NCI-H2196 treated with DMSO at 0.1 percent for 48 hours (cell line): ENCODE data around the gene FGF3.

Experiments used
- DNase-seq: peaks from one replicate; lab custom pipeline; 2025; ENCODE audit not compliant: unreplicated experiment; lab: John Stamatoyannopoulos, UW

Gene FGF3

DNA sequence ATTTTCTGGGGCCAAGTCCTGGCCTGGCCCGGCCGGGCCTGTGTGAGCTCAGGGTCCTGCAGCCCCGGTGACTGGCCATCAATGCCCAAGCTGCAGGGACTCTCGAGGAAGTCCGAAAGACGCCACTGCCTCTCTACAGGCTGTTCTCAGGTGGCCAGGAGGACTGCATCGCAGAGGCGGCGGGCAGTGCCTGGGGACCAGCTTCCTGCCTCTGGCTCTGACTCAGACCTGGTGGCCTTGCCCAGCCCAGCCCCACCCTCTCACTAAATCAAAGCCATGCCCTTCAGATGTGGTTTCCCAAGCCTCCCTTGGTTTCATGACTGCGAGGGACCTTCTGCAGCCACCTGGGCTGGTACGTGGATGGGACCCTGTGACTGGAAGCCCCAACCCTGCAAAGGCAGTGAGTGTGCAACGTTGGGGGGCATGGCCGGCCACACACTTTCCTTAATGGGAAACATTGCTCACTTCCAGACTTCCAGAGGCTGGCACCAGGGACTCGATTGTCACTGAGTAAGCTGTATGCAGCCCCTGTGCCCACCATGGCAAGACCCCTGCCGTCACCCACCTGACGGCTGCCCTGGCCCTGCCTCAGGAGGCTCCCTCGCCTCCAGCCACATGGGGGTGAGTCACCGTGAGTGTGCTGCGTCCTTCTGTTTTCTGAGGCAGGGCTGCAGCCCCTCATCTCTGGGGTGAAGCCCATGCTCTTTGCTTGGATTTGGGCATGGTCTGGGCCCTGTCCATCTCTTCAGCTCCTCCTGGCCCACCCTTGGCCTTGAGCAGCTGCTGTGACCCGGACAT, 6.0 kb upstream of the FGF3 start:
- DNase-seq: no peak

DNA sequence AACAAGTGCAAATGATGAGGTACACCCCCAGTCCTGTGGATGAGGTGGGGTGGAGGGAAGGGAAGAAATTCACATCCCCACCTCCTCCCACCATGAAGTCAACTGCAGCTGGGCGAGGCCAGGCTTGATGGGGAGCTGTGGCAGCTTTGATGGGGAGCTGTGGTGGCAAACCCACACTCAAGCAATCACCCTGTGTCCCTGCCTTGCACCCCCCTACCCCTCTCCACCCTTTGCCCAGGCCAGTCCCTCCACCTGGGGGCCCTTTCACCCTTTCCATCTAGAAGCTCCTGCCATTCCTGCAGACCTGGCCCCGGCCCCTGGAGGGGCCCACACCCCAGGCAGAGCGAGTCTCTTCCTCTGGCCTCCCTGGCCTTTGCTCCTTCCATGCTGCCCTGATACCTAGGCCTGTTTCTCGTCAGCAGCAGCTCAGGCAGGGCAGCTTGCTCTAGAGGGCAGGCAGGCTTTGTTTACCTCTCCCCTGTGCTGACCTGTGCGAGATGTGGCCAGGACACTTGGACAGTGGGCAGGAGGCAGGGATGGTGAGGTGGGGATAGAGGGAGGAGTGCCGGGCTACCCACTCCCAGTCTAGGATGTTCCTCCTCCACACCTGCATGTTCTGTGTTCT, 4.5 kb upstream of the FGF3 start:
- no peak for DNase-seq

DNA sequence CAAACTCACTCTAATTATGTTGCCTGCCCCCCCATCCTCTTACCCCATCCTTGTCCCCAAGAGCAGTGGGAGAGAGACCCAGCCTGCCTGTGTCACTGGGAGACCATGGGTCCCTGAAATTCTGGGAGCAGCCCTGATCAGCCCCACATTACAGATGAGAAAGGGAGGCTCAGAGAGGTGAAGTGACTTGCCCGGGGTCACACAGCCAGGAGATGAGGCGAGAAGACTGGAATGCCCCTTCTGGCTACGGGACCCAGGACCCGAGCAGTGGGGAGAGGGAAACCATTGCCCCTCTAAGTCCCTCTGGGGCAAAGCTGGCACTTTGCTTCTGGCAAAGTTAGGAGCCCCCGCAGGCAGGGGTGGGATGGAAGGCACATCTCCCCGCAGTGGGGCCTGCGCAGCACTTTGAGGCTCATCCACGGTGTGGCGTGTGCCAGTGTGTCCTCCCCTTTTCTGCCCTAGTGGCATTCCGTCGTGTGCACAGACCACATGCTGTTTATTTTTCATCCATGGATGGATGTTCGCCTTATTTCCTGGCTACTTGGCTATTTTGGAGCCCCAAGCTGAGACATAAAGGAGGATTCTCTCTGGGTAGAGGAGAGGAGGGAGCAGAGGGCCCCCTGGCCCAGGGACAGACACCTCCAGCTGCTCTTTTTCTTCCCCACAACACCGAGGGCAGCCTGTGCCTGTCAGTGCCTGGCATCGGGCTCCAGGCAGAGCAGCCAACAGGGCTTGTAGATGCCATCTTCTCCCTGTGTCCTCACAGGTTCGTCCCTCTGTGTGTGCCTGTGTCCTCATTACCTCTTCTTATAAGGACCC, 3.7 kb upstream of the FGF3 start:
- no peak for DNase-seq

DNA sequence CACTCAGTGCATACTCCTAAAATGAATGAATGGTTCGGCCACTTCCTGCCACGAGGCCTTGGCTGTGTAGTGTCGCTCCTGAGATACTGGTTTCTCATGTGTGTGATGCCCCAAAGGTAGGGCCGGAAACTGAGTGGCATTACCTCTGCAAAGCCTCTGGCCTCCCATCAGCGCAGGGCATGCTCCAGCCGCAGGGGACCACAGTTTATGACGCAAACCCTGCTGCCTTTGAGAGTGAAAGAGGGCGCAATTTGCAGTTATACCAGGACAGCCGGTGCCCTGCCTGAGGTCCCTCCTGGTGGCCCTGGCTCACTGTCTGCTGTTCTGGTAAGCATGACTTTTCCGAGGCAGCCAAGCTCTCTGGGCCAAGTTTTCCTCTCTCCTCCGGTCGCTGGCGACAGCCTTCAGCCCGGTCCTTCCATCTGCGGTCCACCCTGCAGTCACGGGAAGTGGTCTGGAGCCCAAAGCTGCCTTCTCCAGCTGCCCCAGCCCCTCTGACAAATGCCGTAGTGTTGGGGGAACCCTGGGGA, 2.4 kb upstream of the FGF3 start:
- DNase-seq: no peak

DNA sequence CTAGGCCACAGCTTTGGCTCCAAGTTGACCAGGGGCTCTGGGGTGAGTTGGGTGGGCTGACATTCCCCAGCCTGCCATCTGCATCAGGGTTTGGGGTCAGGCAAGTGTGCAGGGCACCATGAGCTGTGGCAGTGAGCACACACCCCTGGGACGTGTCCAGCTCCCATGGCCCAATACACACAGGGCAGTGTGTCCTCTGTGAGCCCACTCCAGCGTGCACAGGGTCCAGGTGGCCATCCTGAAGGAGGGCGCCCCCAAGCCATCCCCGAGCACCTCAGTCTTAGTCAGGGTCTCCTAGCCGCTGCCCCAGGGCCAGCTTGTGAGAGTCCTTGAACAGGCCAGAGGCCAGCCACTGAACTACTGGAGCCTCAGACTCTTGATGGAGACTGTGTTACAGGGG, 1.2 kb upstream of the FGF3 start:
- DNase-seq: no peak

DNA sequence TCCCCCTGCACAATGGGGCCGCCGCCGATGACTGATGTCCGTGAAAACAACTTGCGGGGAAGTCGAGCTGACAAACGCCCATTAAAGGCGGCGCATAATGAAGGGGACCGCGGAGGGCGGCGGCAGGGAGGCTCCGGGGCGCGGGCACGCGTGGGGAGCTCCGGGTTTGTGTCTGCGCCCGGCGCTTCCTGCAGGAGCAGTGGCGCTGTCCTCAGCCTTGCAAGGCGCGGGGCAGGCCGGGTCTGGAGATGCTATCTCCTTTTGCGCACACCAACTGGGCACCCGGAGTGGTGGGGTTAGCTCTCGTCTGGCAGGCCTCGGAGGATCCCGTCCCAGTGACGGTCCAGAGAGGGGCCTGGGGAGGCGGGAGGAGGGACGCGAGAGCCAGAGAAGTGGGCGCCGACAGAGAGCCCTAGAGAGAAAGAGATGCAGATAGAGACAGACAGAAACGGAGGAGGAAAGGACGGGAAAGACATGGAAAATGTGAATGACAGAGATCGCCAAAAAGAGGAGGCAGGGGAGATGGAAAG, 390 bp upstream of the FGF3 start:
- DNase-seq: no peak

DNA sequence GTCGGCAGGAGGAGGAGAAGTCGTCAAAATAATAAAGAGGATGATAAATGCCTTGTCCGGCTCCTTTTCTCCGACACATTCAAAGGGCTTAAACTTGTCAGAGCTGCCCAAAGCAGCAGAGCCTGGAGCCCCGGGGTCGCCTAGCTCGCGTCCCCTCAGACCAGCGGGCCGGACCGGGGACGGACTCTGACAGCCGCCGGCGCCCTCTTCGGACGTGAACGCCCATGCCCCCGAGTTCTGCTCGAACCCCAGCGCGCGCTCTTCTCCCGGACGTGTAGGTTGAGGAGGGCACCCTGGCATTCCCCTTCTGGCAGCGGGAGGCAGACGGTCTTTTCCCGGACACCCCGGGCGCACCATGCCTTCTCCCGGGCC, 999 bp downstream of the FGF3 start:
- DNase-seq: no peak

DNA sequence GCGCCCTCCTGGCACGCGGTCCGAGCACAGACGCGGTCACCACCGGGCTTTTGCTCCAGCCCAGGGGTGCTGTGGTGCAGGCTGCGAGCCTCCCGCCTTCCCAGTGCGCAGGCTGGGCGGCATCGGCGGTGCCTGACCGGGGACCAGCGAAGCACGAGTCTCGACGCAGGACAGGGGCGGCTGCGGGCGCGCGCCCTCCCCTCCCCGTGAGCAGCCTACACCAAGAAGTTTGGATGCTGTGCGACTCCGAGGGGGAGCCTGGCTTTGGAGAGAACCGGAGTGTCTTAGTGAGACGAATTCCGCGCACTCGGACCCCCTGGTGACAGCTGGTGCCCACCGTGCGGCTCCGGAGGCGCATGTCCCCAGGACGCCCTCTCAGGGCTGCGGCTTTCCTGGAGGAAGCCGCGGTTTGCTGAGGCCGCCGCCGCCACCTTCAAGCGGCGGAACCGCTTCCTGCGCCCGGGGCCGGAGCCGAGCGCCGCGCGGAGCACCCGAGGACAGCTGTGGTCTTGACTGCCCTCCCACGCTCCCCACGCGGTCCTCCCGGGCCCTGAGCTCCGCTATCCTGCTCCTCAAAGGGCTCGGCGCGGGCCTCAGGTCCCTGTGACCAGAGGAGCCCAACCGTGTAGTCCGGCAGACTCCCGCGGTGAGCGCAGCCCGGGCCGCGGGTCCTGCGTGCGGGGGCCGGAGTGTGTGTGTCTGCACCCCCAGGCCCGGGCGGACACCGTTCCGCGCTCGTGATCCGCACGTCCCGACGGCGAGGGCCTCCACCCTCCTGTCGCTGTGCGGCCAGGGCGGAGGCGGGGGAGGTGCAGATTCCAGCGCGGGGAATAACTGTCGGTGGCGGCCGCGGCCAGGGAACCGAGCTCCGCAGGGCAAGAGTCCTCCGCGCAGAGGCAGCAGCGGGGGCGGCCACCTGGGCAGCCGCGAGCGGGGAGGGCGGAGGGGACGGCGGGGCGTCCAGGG, 1.7 kb downstream of the FGF3 start:
- no peak for DNase-seq

DNA sequence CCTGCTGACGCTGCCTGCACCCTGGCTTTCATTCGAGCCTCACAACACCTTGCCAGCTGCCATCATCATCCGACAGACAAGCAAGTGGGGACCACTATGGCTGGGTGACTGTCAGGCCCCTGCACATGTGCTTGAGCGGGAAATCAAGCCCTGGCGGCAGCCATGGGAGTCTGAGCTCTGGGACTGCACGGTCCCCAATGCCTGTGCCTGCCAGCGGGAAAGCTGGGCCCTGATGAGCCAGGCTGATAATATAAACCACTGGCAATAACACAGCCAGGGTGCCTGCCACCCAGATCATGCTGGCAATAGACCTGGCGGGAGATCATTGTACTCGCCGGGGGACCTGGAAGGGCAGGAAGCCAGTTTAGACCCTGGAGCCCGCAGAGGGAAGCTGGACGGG, 2.5 kb downstream of the FGF3 start:
- DNase-seq: no peak

DNA sequence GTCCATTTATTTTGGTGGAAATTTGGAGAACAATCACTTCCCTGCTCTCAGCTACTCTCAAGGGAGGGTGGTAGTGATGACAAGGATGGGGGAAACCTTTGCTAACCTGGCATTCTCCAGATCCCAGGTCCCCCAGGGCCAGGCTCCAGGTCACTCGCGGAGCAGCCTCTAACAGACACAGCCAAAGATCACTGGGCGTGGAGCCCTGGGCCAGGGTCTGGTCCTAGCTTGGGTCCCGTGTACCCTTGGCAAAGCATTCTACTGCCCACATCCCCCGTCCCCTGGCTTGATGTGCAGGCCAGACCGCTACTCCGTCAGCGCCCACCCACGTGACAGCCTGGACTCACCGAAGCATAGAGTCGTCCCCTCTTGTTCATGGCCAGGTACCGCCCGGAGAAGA, 3.2 kb downstream of the FGF3 start:
- no peak for DNase-seq

DNA sequence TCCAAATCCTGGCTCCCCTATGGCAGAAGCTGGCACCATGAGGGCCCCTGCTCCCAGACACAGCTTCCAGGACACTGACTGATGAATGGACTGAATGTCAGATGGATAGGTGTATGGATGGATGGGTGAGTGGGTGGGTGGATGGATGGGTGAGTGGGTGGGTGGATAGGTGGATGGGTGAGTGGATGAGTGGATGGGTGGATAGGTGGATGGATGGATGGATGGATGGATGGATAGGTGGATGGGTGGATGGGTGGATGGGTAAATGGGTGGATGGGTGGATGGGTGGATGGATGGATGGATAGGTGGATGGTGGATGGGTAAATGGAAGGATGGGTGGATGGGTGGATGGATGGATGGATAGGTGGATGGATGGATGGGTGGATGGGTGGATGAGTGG, 4.3 kb downstream of the FGF3 start:
- DNase-seq: no peak

DNA sequence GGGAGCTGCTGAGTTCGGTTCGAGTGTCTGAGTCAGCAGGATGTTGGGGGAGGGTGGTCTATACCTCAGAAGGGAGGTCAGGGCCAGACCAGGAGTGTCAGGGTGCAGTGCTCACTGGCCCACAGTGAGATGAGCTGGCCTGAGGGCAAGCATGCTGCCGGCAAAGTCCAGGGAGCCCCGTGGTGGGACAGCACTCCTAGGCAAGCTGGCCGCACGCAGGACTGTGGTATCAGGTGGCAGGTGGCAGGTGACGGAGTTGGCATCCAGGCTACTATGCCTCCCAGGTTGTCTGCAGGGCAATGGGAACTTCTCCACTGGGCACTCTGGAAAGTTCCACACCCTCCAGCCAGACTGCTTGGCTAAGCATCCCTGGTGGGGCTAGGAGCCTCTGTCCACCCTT, 4.8 kb downstream of the FGF3 start:
- DNase-seq: no peak

DNA sequence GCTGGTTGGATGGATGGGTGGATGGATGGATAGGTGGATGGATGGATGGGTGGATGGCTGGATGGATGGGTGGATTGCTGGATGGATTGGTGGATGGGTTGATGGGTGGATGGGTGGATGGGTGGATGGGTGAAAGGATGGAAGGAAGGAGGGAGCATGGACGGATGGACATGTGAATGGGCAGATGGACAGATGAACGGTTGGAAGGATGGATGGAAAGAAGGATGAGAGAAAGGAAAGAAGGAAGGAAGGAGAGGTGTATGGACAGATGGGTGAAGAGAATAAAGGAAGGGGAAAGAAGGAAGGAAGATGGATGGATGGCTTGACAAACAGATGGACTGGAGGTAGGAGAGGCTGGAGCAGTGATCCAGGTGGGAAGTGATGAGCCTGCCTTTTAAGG, 5.4 kb downstream of the FGF3 start:
- no peak for DNase-seq

DNA sequence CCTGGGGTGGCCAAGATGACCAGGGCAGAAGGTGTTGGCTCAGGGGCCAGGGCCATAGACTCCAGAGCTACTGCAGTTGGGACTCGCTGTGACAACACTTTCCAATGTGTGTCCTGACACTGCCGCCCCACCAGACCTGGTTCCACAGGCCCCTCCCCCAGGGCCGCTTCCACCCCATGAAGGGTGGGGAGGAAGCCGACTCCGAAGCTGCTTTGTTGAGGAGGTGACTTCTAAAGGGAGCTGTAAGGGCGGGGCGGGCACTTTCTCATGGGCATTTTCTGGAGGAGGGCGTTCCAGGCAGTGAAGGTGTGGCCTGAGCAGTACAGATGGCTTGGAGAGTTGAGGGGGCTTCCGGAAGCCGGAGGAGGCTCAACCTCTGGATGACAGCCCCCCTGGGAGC, 6.3 kb downstream of the FGF3 start:
- no peak for DNase-seq

DNA sequence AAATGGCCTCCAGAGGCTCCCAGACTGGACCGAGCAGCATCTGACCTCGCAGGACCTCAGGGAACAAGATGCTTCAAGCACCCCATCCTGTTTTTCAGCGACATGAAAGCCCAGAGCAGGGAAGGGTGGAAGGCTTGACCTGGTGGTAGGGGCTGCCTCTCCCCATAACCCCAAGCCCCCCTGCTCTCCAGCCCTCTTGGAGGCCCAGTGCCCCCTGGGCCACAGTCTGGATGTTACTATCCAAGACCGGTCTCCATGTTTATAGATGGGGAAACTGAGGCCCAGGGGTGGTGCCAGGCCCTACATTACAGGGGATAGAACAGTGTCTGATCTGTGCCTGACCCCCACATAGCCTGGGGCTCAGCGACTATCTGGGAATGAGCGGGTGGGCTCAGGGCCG, 7.0 kb downstream of the FGF3 start:
- DNase-seq: no peak

DNA sequence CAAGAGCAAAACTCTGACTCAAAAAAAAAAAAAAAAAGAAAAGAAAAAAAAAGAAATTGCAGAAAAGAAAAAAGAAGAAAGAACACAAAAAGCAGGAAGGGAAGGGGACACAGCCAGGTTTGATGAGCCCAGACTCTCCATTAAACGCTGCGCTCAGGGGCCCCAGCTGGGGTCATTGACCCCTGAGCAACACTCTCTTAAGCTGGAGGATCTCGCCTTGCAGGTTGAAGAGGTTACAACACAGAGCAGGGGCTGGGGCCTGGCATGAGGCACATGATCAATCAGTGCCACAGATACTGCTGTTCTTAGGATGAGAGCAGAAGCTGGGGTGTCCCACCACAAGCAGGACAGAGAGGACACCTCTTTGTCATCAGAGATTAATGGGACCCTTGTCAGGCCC, 7.8 kb downstream of the FGF3 start:
- no peak for DNase-seq

DNA sequence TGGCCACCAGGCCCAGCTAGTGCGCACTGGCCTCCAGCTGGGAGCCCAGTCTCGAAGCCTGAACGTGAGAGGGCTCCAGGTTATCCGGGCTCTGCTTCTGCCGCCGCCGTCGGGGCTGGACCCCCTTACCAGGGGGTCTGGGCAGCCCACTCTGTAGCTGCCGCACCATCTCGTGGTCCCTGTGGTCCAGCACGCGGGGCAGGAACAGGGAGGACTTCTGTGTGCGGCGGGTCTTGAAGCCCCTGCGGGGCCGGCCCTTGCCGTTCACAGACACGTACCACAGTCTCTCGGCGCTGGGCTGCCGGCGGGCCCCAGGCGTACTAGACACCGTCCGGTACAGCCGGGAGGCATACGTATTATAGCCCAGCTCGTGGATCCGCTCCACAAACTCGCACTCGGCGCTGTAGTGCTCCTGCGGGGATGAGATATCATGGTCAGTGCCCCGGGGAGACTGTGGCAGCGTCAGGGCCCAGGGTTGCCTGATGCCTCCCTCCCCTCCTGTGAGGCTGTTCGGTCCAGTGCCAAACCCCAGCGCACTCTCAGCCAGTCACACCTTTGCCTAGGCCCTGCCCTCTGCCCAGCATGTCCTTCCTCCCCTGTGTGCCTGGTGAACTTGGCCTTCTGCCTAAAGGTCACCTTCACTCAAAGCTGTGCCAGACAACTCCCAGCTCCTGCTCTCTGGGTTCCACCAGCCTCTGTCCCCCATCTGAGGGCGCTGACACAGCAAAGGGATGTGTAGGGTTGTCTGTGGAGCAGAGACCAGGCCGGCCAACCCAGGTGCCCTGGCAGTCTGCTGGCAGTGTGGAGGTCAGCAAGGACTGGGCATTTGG, 8.7 kb downstream of the FGF3 start:
- DNase-seq: no peak

DNA sequence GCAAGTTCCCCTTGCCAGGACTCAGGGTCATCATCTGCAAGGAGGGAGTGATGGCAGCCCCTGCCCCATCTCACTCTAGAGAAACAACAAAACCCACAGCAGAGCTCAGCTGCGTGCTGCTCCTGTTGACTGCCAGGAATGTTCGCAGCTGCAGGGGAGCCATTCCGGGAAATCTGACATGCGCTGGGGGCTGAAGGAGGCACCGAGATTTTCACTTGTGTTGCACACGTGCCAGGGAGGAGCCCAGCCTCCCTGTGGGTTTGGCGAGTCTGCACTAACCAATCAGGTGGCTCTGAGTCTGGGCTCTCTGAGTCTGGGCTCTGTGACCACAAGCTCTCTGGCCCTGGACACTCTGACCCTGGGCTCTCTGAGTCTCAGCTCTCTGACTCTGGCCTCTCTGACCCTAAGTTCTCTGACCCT, 10.5 kb downstream of the FGF3 start:
- no peak for DNase-seq

DNA sequence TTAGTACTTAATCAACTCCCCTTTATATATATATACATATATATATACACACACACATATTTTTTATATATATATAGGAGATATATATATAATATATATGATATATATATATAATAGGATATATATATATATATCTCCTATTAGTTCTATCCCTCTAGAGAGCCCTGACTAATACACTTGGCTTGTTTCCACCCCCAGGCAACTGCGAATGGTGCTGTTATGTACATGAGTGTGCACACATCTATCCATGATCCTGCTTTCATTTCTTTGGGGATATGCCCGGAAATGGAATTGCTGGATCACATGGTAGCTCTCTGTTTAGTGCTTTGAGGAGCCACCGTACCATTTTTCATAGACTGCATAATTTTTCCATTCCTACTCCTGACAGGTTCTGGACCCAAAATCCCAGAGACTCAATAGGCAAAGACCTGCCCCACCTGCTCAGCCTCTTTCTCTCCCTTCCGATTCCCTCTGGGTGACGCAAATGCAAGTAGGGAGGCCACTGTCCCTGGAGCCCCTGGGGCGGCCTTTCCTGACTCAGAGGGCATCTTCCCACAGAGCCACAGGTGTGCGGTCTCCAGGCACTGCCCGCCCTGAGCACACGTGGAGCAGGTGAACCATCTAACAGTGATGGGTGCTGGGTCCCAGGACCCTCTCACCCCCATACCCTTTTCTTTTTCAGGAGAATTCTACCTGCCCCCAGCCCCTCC, 12.0 kb downstream of the FGF3 start:
- DNase-seq: no peak
